WTC11 (cell line): ENCODE results near the gene ABCA1.

Experiments used
- CTCF ChIP-seq: fragments of 200-600 bp; IDR thresholded peaks from 2 replicates; pipeline ENCODE4 v1.8.0; 2022; ENCODE audit warnings: antibody characterized with exemption
- ELF4 ChIP-seq: sonication (generic); formaldehyde crosslinking; IDR thresholded peaks from 2 replicates; pipeline ENCODE4 v1.8.1; 2022; ENCODE audit warnings: low read depth, mild to moderate bottlenecking, moderate library complexity, missing genetic modification reagents
- FOXP4 ChIP-seq: sonication (generic); formaldehyde crosslinking; IDR thresholded peaks from 2 replicates; pipeline ENCODE4 v1.8.0; 2022; ENCODE audit warnings: mild to moderate bottlenecking, missing genetic modification reagents
- MLX ChIP-seq: sonication (generic); formaldehyde crosslinking; IDR thresholded peaks from 2 replicates; pipeline ENCODE4 v1.8.1; 2023; ENCODE audit warnings: mild to moderate bottlenecking, missing genetic modification reagents, moderate library complexity
- NFYB ChIP-seq: sonication (generic); formaldehyde crosslinking; conservative IDR thresholded peaks from 2 replicates; pipeline ENCODE4 v1.8.0; 2022; ENCODE audit warnings: low read depth, missing genetic modification reagents
- NR3C1 ChIP-seq: sonication (generic); formaldehyde crosslinking; conservative IDR thresholded peaks from 2 replicates; pipeline ENCODE4 v1.8.1; 2023; ENCODE audit warnings: low read depth, mild to moderate bottlenecking, missing genetic modification reagents
- TCF7 ChIP-seq: sonication (generic); formaldehyde crosslinking; IDR thresholded peaks from 2 replicates; pipeline ENCODE4 v1.8.0; 2022; ENCODE audit warnings: mild to moderate bottlenecking, low read depth, missing genetic modification reagents, moderate library complexity
- USF2 ChIP-seq: sonication (generic); formaldehyde crosslinking; IDR thresholded peaks from 2 replicates; pipeline ENCODE4 v1.8.1; 2023; ENCODE audit warnings: mild to moderate bottlenecking, missing genetic modification reagents, moderate library complexity
- ZNF138 ChIP-seq: sonication (generic); formaldehyde crosslinking; conservative IDR thresholded peaks from 2 replicates; pipeline ENCODE4 v1.8.1; 2022; ENCODE audit warnings: mild to moderate bottlenecking, moderate library complexity, missing genetic modification reagents
- ZNF232 ChIP-seq: sonication (generic); formaldehyde crosslinking; IDR thresholded peaks from 2 replicates; pipeline ENCODE4 v1.8.0; 2022; ENCODE audit warnings: mild to moderate bottlenecking, missing genetic modification reagents

- TF ChIP-seq CTCF (no peak), FOXP4 (CRISPR knock-in tag) (no peak), MLX (CRISPR knock-in tag) (no peak), NR3C1 (CRISPR knock-in tag) (no peak), ELF4 (CRISPR knock-in tag) (no peak), USF2 (CRISPR knock-in tag) (no peak), NFYB (no peak), ZNF232 (CRISPR knock-in tag) (no peak), TCF7 (no peak), ZNF138 (no peak)
These were observed 125.8 kb downstream of the ABCA1 start for GRCh38 chr9:104802110-104802509.
